ENCODE measurements around the gene STX1B.

DNA sequence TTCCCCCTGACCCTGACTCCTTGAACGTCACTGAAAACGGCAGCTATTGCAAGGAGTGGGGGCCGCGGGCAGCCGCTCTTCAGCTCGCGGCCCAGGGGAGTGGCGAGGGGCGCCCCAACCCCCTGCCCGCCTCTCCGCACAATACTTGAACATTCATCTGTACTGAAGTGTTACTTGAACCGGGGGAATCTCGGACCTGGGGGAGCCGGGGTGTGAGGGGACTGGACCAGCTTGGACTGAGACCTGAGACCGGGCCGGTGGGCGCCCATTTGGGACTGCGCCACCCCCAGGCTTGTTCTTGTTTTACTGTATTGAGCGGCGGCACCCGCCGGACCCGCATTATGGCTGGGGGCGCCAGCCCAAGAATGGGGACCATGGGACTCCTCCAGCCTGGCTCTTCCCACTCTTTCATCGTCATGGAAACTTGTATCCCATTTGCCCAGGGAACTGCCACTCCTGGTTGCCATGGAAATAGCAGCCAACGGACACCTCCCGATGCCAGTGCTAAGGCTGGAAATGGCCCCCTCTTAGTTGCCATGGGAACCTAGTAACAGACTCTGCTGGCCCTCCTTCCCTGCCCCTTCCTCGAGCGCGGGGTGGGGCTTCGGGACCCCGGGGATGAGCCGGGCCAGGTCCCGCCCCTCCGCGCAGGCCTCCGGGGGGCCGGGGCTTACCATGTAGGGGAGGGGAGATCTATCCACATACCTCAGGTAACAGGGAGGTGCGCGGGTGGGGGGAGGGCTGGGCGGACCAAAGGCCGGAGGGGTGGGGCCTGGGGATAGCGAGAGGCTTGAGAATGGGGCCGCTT, 62.4 kb downstream of the STX1B start:
- TF ChIP-seq CTCF (IDR thresholded peaks at IDR 0.05 in 8 of 11, conservative IDR thresholded peaks at IDR 0.05 in 3 of 11) (no peak), POLR2A (IDR thresholded peaks at IDR 0.05) (no peak)
